Naive thymus-derived CD8-positive, alpha-beta T cell (primary cell): ENCODE measurements around the gene CCM2L. TPM values are rescaled to one million over a fixed set of nuclear protein-coding genes. Genes with fewer than 3 reads are reported as not detected.

Experiments
- ATAC-seq, 2 donors: fragments of 150-1000 bp; cut with Tn5 transposase in 1 of 2; sonication (Bioruptor Pico), chemical (Tn5 transposase) in 1 of 2; 1 replicate in 1 of 2; 2 replicates in 1 of 2; pipeline ENCODE4 v1.10.0; 2021; ENCODE audit warnings: mild to moderate bottlenecking in 2 of 2, moderate library complexity in 2 of 2
- POLR2A ChIA-PET: fragments of 350-600 bp; sonication (Branson Sonifier 250); formaldehyde crosslinking; loops from one replicate; lab custom pipeline; 2021; ENCODE audit warnings: antibody characterized with exemption; lab: Charles Lee
- DNase-seq, 10 donors: peaks; one replicate each; pipeline versions ENCODE4 v3.0.0 to v3.0.0-alpha.2; 2020 to 2022
- H3K27ac Mint-ChIP-seq, 10 donors: one replicate each; pipeline ENCODE4 v1.8.0; 2020 to 2022; ENCODE audit warnings: mild to moderate bottlenecking in 10 of 10, mixed read lengths in 10 of 10, moderate library complexity in 4 of 10, inconsistent platforms in 1 of 10
- H3K27me3 Mint-ChIP-seq, 5 donors: one replicate each; pipeline ENCODE4 v1.8.0; 2021 to 2022; ENCODE audit warnings: mixed read lengths in 5 of 5
- H3K36me3 Mint-ChIP-seq, 3 donors: one replicate each; pipeline ENCODE4 v1.8.0; 2020 to 2022; ENCODE audit warnings: mixed read lengths in 3 of 3, mild to moderate bottlenecking in 2 of 3, inconsistent platforms in 1 of 3
- H3K4me1 Mint-ChIP-seq, 4 donors: one replicate each; pipeline ENCODE4 v1.8.0; 2021 to 2022; ENCODE audit warnings: mixed read lengths in 4 of 4
- H3K4me3 Mint-ChIP-seq, 10 donors: one replicate each; pipeline ENCODE4 v1.8.0; 2020 to 2022; ENCODE audit warnings: mild to moderate bottlenecking in 10 of 10, mixed read lengths in 10 of 10, moderate library complexity in 6 of 10, inconsistent platforms in 1 of 10
- H3K9me3 Mint-ChIP-seq, 9 donors: one replicate each; pipeline ENCODE4 v1.8.0; 2020 to 2022; ENCODE audit warnings: mixed read lengths in 9 of 9, mild to moderate bottlenecking in 3 of 9, inconsistent platforms in 1 of 9, moderate library complexity in 1 of 9
- polyA plus RNA-seq, 3 donors: library from polyadenylated mRNA; unstranded; fragments of 300-500 nt; fragmentation: Illumina TruSeq; gene quantifications; one replicate each; pipeline ENCODE4 v1.2.3, GENCODE V29; 2021
- total RNA-seq, 8 experiments: library from RNA in 2 of 8; stranded (reverse) in 2 of 8; gene quantifications; one replicate each; pipeline ENCODE4 v1.2.3 and lab custom pipeline; 2021 to 2026

Gene CCM2L
- total and polyA plus RNA-seq, 5 experiments from 2014 or later: not detected

- ATAC-seq (no peak), DNase-seq (no peak)
- H3K27ac Mint-ChIP-seq: no peak overlapping the region
- peaks cover 0 to 18% (median under 1%) of the 10 kb centered on the region in 4 donors for H3K4me1 Mint-ChIP-seq
- POLR2A ChIA-PET: interaction anchor here (0.6 kb wide), 1 partner anchor 246 kb away, joined by 4 read pairs; no protein-coding TSS in a partner anchor
- no peak overlapping the region for H3K4me3 Mint-ChIP-seq
- H3K27me3 Mint-ChIP-seq: peaks cover under 1 to 17% (median 15%) of the 10 kb centered on the region in 5 donors
- H3K36me3 Mint-ChIP-seq: no peaks in the 10 kb centered on the region
- H3K9me3 Mint-ChIP-seq: no peaks in the 10 kb centered on the region
Observed at GRCh38 chr20:32072168-32072750, 62.0 kb downstream of the CCM2L start.

- DNase-seq (no peak), ATAC-seq (no peak)
- no peaks in the 10 kb centered on the region for H3K36me3 Mint-ChIP-seq
- H3K27ac Mint-ChIP-seq: no peak overlapping the region
- POLR2A ChIA-PET: no interaction called here
- no peak overlapping the region for H3K4me3 Mint-ChIP-seq
- H3K4me1 Mint-ChIP-seq: peaks cover 0 to 4% (median 0%) of the 10 kb centered on the region in 4 donors
- peaks cover 2 to 22% (median 16%) of the 10 kb centered on the region in 5 donors for H3K27me3 Mint-ChIP-seq
- H3K9me3 Mint-ChIP-seq: no peaks in the 10 kb centered on the region
Observed at GRCh38 chr20:32075534-32075933, 65.3 kb downstream of the CCM2L start.

- Mint-ChIP-seq H3K4me1 (peaks cover 0 to 2% (median 0%) of the 10 kb centered on the region in 4 donors), H3K4me3 (no peak overlapping the region), H3K27ac (no peak overlapping the region), H3K9me3 (no peaks in the 10 kb centered on the region), H3K36me3 (no peaks in the 10 kb centered on the region), H3K27me3 (peaks cover 2 to 28% (median 16%) of the 10 kb centered on the region in 5 donors)
- ATAC-seq: no peak
- DNase-seq: no peak
- POLR2A ChIA-PET: no interaction called here
Observed at GRCh38 chr20:32077190-32077589, 67.0 kb downstream of the CCM2L start.

- Mint-ChIP-seq H3K9me3 (no peaks in the 10 kb centered on the region), H3K27ac (no peak overlapping the region), H3K27me3 (peaks cover 5 to 38% (median 20%) of the 10 kb centered on the region in 5 donors), H3K4me3 (no peak overlapping the region), H3K36me3 (no peaks in the 10 kb centered on the region), H3K4me1 (peaks cover 0 to 2% (median 0%) of the 10 kb centered on the region in 4 donors)
- ATAC-seq: no peak
- POLR2A ChIA-PET: interaction anchor here (0.8 kb wide), 1 partner anchor 39 kb away, joined by 4 read pairs; no protein-coding TSS in a partner anchor
- no peak for DNase-seq
Observed at GRCh38 chr20:32078322-32078721, 68.1 kb downstream of the CCM2L start.

- Mint-ChIP-seq H3K36me3 (no peaks in the 10 kb centered on the region), H3K27me3 (peaks cover 6 to 41% (median 23%) of the 10 kb centered on the region in 5 donors), H3K9me3 (no peaks in the 10 kb centered on the region)
Observed at GRCh38 chr20:32078791-32079190, 68.6 kb downstream of the CCM2L start.

GRCh38 chr20:32079655-32080109, 69.4 kb downstream of the CCM2L start:
- POLR2A ChIA-PET: no interaction called here
- DNase-seq: no peak
- no peaks in the 10 kb centered on the region for H3K36me3 Mint-ChIP-seq
- ATAC-seq: no peak
- no peak overlapping the region for H3K27ac Mint-ChIP-seq
- peaks cover 6 to 41% (median 23%) of the 10 kb centered on the region in 5 donors for H3K27me3 Mint-ChIP-seq
- H3K4me3 Mint-ChIP-seq: no peak overlapping the region
- H3K9me3 Mint-ChIP-seq: no peaks in the 10 kb centered on the region
- peaks cover 0 to 2% (median 0%) of the 10 kb centered on the region in 4 donors for H3K4me1 Mint-ChIP-seq

More at GRCh38 chr20:32078791-32079190, 68.6 kb downstream of the CCM2L start:
- POLR2A ChIA-PET: no interaction called here
- no peak overlapping the region for H3K27ac Mint-ChIP-seq
- ATAC-seq: no peak
- H3K4me1 Mint-ChIP-seq: peaks cover 0 to 2% (median 0%) of the 10 kb centered on the region in 4 donors
- H3K4me3 Mint-ChIP-seq: no peak overlapping the region
- DNase-seq: no peak

- H3K27me3 Mint-ChIP-seq: peaks cover 6 to 37% (median 20%) of the 10 kb centered on the region in 5 donors
- H3K4me1 Mint-ChIP-seq: peaks cover 0 to 2% (median 0%) of the 10 kb centered on the region in 4 donors
- H3K4me3 Mint-ChIP-seq: no peak overlapping the region
- ATAC-seq (no peak), DNase-seq (no peak)
- POLR2A ChIA-PET: no interaction called here
- no peaks in the 10 kb centered on the region for H3K36me3 Mint-ChIP-seq
- H3K9me3 Mint-ChIP-seq: no peaks in the 10 kb centered on the region
- H3K27ac Mint-ChIP-seq: no peak overlapping the region
Observed at GRCh38 chr20:32080783-32081182, 70.5 kb downstream of the CCM2L start.

Other genes starting within 250 kb of the CCM2L start
- not detected for gene MYLK2, start 191.1 kb upstream of the CCM2L start, total RNA-seq
- not detected for gene MYLK2, start 191.1 kb upstream of the CCM2L start, polyA plus RNA-seq
- not detected for gene FOXS1, start 164.8 kb upstream of the CCM2L start, total RNA-seq
- gene FOXS1, start 164.8 kb upstream of the CCM2L start, polyA plus RNA-seq: not detected
- not detected for gene DUSP15, start 139.9 kb upstream of the CCM2L start, total RNA-seq
- gene DUSP15, start 139.9 kb upstream of the CCM2L start, polyA plus RNA-seq: not detected
- not detected for gene TTLL9, start 139.8 kb upstream of the CCM2L start, total RNA-seq
- not detected for gene TTLL9, start 139.8 kb upstream of the CCM2L start, polyA plus RNA-seq
- 10 to 100 TPM; 11.2 to 11.5 TPM for gene PDRG1, start 58.4 kb upstream of the CCM2L start, total RNA-seq
- gene PDRG1, start 58.4 kb upstream of the CCM2L start, polyA plus RNA-seq: 10 to 100 TPM; 13.5 to 23.6 (median 13.8) TPM
- not detected for gene XKR7, start 42.3 kb upstream of the CCM2L start, total RNA-seq
- not detected for gene XKR7, start 42.3 kb upstream of the CCM2L start, polyA plus RNA-seq
- gene HCK, start 41.8 kb downstream of the CCM2L start, total RNA-seq: under 1 TPM; 0.71 to 0.86 TPM
- gene HCK, start 41.8 kb downstream of the CCM2L start, polyA plus RNA-seq: under 1 TPM in 2 of 3 donors, not detected in 1; 0.24 to 0.35 TPM
- 10 to 100 TPM; 42.6 to 44.3 TPM for gene TM9SF4, start 99.3 kb downstream of the CCM2L start, total RNA-seq
- gene TM9SF4, start 99.3 kb downstream of the CCM2L start, polyA plus RNA-seq: 10 to 100 TPM; 31.5 to 43.4 (median 33.3) TPM
- 10 to 100 TPM; 12.9 to 14.5 TPM for gene PLAGL2, start 197.3 kb downstream of the CCM2L start, total RNA-seq
- gene PLAGL2, start 197.3 kb downstream of the CCM2L start, polyA plus RNA-seq: 1 to 10 TPM; 1.2 to 4.2 (median 2.5) TPM
- 10 to 100 TPM; 15.4 to 21.8 TPM for gene POFUT1, start 197.4 kb downstream of the CCM2L start, total RNA-seq
- gene POFUT1, start 197.4 kb downstream of the CCM2L start, polyA plus RNA-seq: 10 to 100 TPM; 10.7 to 15.0 (median 12.2) TPM